Measurements from ENCODE around the gene HOXA3.

GRCh38 chr7:27154369-27154768 is 2.0 kb upstream of the HOXA3 start:
- no peak for TF ChIP-seq EZH2phosphoT487 (IDR thresholded peaks at IDR 0.05)
- no peak for TF ChIP-seq CTCF (IDR thresholded peaks at IDR 0.05)
- TF ChIP-seq EZH2 (IDR thresholded peaks at IDR 0.05): no peak

Measured in neural progenitor cell (in vitro differentiated cells).